H1 (cell line): ENCODE data around the gene FUT4. TPM values are rescaled to one million over a fixed set of nuclear protein-coding genes. Genes with fewer than 3 reads are reported as not detected.

Source experiments
- CHD7 ChIP-seq: fragments of 300-600 bp; sonication (generic); IDR thresholded peaks from 2 replicates; pipeline ENCODE4 v1.7.1; 2012; ENCODE audit warnings: low read length, moderate library complexity, mild to moderate bottlenecking, inconsistent platforms; ENCODE audit not compliant: insufficient replicate concordance
- GABPA ChIP-seq: IDR thresholded peaks from 2 replicates; pipeline ENCODE4 v1.6.1; 2011; ENCODE audit warnings: mild to moderate bottlenecking, low read length, moderate library complexity, borderline replicate concordance; ENCODE audit not compliant: insufficient read depth
- HDAC6 ChIP-seq: IDR thresholded peaks from one replicate; pipeline ENCODE4 v1.7.1; 2012; ENCODE audit warnings: low read depth, mild to moderate bottlenecking, inconsistent platforms, low read length, moderate library complexity
- PHF8 ChIP-seq: fragments of 200-600 bp; sonication (generic); conservative IDR thresholded peaks from 2 replicates; pipeline ENCODE4 v1.7.1; 2012; ENCODE audit warnings: low read depth, mild to moderate bottlenecking, inconsistent platforms, low read length, moderate library complexity
- SIRT6 ChIP-seq: IDR thresholded peaks from one replicate; pipeline ENCODE4 v1.7.1; 2012; ENCODE audit warnings: low read length, inconsistent platforms
- polyA plus RNA-seq, 7 experiments: library from polyadenylated mRNA; depleted of rRNA in 3 of 7; stranded (reverse) in 5 of 7; unstranded in 2 of 7; fragments of >200 nt in 5 of 7; fragments of 200-250 nt in 2 of 7; gene quantifications; 1 replicate in 5 of 7; 2 replicates in 1 of 7; 4 replicates in 1 of 7; pipeline versions ENCODE4 v1.2.1 to v1.2.3, GENCODE V29; 2011 to 2013; ENCODE audit warnings: missing spikeins in 2 of 7, mixed read lengths in 2 of 7
- total RNA-seq: library from RNA; stranded (reverse); fragmentation: NEBNext Ultra II Directional; extraction: Animal tissue kit (Norgen Biotek cat#: 25700); gene quantifications from 2 replicates; pipeline ENCODE4 v1.2.1, GENCODE V29; 2021

The FUT4 gene
- total and polyA plus RNA-seq, 2 of the 8 experiments (the other 6 are each of a cell fraction or from before 2014, with no cell fraction given), result 2.6 to 8.0 TPM

DNA sequence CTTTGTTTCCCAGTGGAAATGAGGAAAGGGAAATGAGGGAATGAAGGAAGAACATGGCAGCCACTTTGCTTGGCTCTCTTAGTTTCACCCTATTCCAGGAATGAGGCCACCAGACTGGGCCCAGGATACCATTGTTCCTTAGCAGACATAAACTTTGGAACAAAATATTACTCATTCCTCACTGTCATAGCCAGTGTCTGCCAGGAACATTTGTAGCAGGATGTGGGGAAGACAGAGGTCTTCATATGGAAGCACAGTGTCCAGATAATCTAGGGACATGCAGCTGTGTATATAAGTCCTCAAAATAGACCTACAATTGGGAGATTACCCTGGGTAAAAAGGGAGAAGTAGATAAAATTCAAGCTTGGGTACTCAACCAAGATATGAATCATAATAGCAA lies 15.2 kb upstream of the FUT4 start (continued):
- no peak for TF ChIP-seq CHD7
- TF ChIP-seq GABPA, result no peak
- TF ChIP-seq HDAC6, result no peak
- no peak for TF ChIP-seq PHF8
- no peak for TF ChIP-seq SIRT6
